ENCODE data around the gene CHORDC1.

The CHORDC1 gene

DNA sequence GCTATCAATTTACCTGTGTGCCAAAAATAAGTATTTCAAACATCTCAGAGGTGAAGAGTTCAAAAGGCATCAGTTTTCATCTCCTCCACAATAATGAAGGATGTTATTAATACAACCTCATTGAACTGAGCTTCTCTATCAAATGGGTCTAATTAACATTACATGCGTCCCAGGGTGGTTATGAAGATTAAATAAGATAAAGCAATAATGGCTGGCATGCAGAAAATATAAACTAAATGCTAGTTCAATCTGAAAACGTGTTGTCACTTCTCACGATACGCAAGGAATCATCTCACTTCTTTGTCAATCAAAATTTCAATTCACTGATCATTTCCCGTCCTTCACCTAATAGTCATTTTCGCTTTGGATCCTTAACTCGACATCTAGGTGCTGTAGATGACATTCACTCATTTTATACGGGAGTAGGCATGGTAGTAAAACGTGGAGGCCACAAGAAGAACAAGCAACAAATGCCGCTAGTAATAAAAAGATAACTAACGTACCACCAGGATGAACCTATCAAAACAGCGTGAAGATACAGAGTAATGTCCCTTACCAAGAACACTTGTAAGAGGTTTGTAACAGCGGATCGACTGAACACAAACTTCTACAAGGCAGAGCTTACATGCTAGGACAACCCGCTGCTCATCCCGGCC lies 918 bp downstream of the CHORDC1 start:
- no peak for DNase-seq (ENCODE audit: extremely low read depth, insufficient read length)
- H3K36me3 ChIP-seq (ENCODE audit: control insufficient read depth, insufficient read depth, low read length), result no peaks in the 10 kb centered on the region
- H3K27me3 ChIP-seq (replicated peaks; ENCODE audit: control insufficient read depth, insufficient read depth, low read length), result no peaks in the 10 kb centered on the region
- peak overlapping the region; percentile 71 for H3K4me3 ChIP-seq (replicated peaks; ENCODE audit: low read depth, low read length)
- TF ChIP-seq, protein P1, sequence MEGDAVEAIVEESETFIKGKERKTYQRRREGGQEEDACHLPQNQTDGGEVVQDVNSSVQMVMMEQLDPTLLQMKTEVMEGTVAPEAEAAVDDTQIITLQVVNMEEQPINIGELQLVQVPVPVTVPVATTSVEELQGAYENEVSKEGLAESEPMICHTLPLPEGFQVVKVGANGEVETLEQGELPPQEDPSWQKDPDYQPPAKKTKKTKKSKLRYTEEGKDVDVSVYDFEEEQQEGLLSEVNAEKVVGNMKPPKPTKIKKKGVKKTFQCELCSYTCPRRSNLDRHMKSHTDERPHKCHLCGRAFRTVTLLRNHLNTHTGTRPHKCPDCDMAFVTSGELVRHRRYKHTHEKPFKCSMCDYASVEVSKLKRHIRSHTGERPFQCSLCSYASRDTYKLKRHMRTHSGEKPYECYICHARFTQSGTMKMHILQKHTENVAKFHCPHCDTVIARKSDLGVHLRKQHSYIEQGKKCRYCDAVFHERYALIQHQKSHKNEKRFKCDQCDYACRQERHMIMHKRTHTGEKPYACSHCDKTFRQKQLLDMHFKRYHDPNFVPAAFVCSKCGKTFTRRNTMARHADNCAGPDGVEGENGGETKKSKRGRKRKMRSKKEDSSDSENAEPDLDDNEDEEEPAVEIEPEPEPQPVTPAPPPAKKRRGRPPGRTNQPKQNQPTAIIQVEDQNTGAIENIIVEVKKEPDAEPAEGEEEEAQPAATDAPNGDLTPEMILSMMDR (IDR thresholded peaks at IDR 0.05; ENCODE audit: insufficient read depth, low read length, poor library complexity, severe bottlenecking), result no peak

DNA sequence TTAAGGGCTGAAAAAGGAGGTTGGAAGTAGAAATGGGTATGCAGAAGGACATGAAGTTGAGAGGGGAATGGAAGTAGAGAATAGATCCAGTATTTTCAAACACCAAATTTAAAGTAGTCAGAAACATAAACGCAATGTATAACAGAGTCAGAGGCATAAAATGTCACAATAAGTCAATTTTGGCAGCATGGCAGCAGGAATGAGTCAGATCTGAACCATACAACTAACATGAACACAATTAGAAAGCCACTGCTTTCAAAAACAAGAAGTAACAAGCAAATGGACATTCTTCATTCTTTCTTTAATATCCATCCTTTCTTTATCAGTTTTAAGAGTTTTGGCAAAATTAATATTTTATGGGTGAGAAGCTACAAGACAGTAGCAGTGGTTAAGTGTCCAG lies 2.5 kb downstream of the CHORDC1 start:
- H3K27me3 ChIP-seq (replicated peaks; ENCODE audit: control insufficient read depth, insufficient read depth, low read length), result no peaks in the 10 kb centered on the region
- no peak for DNase-seq (ENCODE audit: extremely low read depth, insufficient read length)
- H3K4me3 ChIP-seq (replicated peaks; ENCODE audit: low read depth, low read length), result peak overlapping the region; percentile 71
- H3K36me3 ChIP-seq (ENCODE audit: control insufficient read depth, insufficient read depth, low read length), result no peaks in the 10 kb centered on the region
- TF ChIP-seq, protein P1 (IDR thresholded peaks at IDR 0.05; ENCODE audit: insufficient read depth, low read length, poor library complexity, severe bottlenecking), result no peak

DNA sequence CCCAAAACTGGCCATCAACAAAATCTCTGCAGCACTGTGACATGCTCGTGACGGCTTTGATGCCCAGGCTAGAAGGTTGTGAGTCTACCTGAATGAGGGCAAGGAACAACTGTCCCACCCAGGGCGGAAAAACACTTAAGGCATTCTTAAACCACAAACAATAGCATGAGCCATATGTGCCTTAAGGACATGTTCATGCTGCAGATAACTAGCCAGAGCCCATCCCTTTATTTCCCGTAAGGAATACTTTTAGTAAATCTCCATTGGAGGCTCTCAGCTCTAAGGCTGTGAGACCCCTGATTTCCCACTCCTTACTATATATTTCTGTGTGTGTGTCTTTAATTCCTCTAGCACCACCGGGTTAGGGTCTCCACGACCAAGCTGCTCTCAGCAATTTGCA lies 3.4 kb downstream of the CHORDC1 start:
- TF ChIP-seq, protein P1 (IDR thresholded peaks at IDR 0.05; ENCODE audit: insufficient read depth, low read length, poor library complexity, severe bottlenecking), result no peak
- no peaks in the 10 kb centered on the region for H3K36me3 ChIP-seq (ENCODE audit: control insufficient read depth, insufficient read depth, low read length)
- H3K4me3 ChIP-seq (replicated peaks; ENCODE audit: low read depth, low read length), result no peak overlapping the region

DNA sequence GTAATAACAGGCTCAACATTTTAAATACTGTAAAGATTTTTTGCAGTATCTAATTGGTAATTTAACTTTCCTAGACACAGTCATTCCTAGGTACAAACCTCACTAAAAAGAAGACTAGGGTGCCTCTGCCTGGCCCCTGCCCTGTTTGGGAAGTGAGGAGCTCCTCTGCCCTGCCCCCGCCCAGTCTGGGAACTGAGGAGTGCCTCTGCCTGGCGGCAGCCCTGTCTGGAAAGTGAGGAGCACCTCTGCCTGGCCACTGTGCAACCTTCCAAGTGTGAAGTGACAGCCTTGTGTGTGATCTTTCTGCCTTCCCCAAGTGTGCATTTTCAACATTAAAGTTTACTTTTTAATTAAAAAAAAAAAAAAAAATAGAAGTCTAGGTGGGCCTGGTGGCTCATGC lies 4.2 kb downstream of the CHORDC1 start:
- Histone ChIP-seq H3K4me3 (replicated peaks; ENCODE audit: low read depth, low read length) (no peak overlapping the region), H3K36me3 (ENCODE audit: control insufficient read depth, insufficient read depth, low read length) (no peaks in the 10 kb centered on the region), H3K27me3 (replicated peaks; ENCODE audit: control insufficient read depth, insufficient read depth, low read length) (no peaks in the 10 kb centered on the region)
- TF ChIP-seq, protein P1 (IDR thresholded peaks at IDR 0.05; ENCODE audit: insufficient read depth, low read length, poor library complexity, severe bottlenecking), result no peak
- no peak for DNase-seq (ENCODE audit: extremely low read depth, insufficient read length)

More for the DNA sequence above, 3.4 kb downstream of the CHORDC1 start:
- H3K27me3 ChIP-seq (replicated peaks; ENCODE audit: control insufficient read depth, insufficient read depth, low read length), result no peaks in the 10 kb centered on the region
- no peak for DNase-seq (ENCODE audit: extremely low read depth, insufficient read length)

DNA sequence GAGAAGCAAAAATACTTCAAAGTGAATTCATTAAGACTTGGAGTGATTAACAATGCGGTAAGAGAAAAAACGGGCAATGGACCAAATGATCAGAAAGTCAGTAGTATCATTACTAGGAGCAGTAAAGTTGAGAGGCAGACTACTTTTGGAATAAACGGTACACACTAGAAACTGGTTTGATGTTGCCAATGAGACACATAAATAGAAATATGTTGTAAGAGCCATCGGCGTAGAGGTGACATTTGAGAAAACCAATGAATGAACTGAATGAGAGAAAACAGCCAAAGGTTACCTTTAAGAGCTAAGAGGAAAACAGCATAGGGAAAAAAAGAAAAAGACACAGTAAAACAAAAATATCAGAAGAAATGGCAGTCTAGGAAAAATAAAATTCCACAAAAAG lies 6.2 kb downstream of the CHORDC1 start:
- TF ChIP-seq, protein P1 (IDR thresholded peaks at IDR 0.05; ENCODE audit: insufficient read depth, low read length, poor library complexity, severe bottlenecking), result no peak

DNA sequence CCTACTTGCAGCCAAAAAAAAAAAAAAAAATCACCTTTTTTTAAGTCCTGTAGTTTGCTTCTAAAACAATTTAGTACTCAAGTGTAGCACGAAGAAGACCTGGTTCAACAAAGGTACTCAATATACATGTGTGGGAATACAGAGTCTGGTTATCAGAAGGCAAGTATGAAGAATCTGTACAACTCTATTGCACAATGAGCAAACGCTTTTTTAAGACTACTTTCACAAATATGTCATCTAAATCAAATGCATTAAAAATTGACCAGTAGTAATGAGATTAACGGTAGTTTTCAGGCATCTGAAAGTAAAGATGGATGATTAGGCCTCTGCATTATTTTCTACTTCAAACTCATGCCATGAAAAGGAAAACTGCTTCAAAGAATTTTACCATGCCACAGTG lies 9.5 kb downstream of the CHORDC1 start:
- H3K36me3 ChIP-seq (ENCODE audit: control insufficient read depth, insufficient read depth, low read length), result peaks cover 4% of the 10 kb centered on the region
- TF ChIP-seq, protein P1 (IDR thresholded peaks at IDR 0.05; ENCODE audit: insufficient read depth, low read length, poor library complexity, severe bottlenecking), result no peak

More for the DNA sequence above, 6.2 kb downstream of the CHORDC1 start:
- H3K27me3 ChIP-seq (replicated peaks; ENCODE audit: control insufficient read depth, insufficient read depth, low read length), result no peaks in the 10 kb centered on the region
- no peak for DNase-seq (ENCODE audit: extremely low read depth, insufficient read length)
- H3K36me3 ChIP-seq (ENCODE audit: control insufficient read depth, insufficient read depth, low read length), result peaks cover 2% of the 10 kb centered on the region
- H3K4me3 ChIP-seq (replicated peaks; ENCODE audit: low read depth, low read length), result no peak overlapping the region

More for the DNA sequence above, 9.5 kb downstream of the CHORDC1 start:
- DNase-seq (ENCODE audit: extremely low read depth, insufficient read length), result no peak
- Histone ChIP-seq H3K4me3 (replicated peaks; ENCODE audit: low read depth, low read length) (no peak overlapping the region), H3K27me3 (replicated peaks; ENCODE audit: control insufficient read depth, insufficient read depth, low read length) (no peaks in the 10 kb centered on the region)
